A673 (cell line): Measurements from ENCODE around the gene RNF123. TPM values are rescaled to one million over a fixed set of nuclear protein-coding genes. Genes with fewer than 3 reads are reported as not detected.

Experiments used
- BruUV-seq: library from RNA; stranded (reverse); fragments of 400-500 nt; replicated peaks from 2 replicates; lab custom pipeline; 2021; lab: Mats Ljungman, UMichigan
- CTCF ChIA-PET: fragments of 300-600 bp; sonication (Branson Sonifier 250); formaldehyde crosslinking; loops from one replicate; lab custom pipeline; 2022; ENCODE audit warnings: antibody characterized with exemption; lab: Charles Lee
- POLR2A ChIA-PET: fragments of 300-600 bp; sonication (Branson Sonifier 250); formaldehyde crosslinking; loops from one replicate; lab custom pipeline; 2022; ENCODE audit warnings: antibody characterized with exemption; ENCODE audit not compliant: low non-redundant PET; lab: Charles Lee
- DNase-seq: peaks from one replicate; pipeline ENCODE4 v3.0.0-alpha.2; 2015; ENCODE audit warnings: low spot score
- H3K27ac ChIP-seq: fragments of 200-600 bp; sonication (generic); 2 replicates; pipeline ENCODE4 v1.5.1; 2016; ENCODE audit warnings: mixed run types, low read depth, mild to moderate bottlenecking, mixed read lengths, antibody characterized with exemption, low read length; ENCODE audit not compliant: poor library complexity, severe bottlenecking
- H3K27me3 ChIP-seq: fragments of 200-600 bp; sonication (generic); replicated peaks from 2 replicates; pipeline ENCODE4 v1.6.1; 2017; ENCODE audit warnings: mixed run types, low read depth, mild to moderate bottlenecking, mixed read lengths, antibody characterized with exemption, low read length; ENCODE audit not compliant: insufficient read depth, poor library complexity
- H3K36me3 ChIP-seq: fragments of 200-600 bp; sonication (generic); 2 replicates; pipeline ENCODE4 v1.6.1; 2016; ENCODE audit warnings: mixed run types, mild to moderate bottlenecking, mixed read lengths, antibody characterized with exemption, low read length; ENCODE audit not compliant: insufficient read depth, poor library complexity, severe bottlenecking
- H3K4me1 ChIP-seq: fragments of 200-600 bp; sonication (generic); 2 replicates; pipeline ENCODE4 v1.6.1; 2017; ENCODE audit warnings: mixed run types, mild to moderate bottlenecking, mixed read lengths, antibody characterized with exemption, low read length; ENCODE audit not compliant: insufficient read depth, poor library complexity, severe bottlenecking
- H3K4me3 ChIP-seq: fragments of 200-600 bp; sonication (generic); 2 replicates; pipeline ENCODE4 v1.5.1; 2016; ENCODE audit warnings: low read depth, mixed run types, mild to moderate bottlenecking, mixed read lengths, low read length; ENCODE audit not compliant: poor library complexity, severe bottlenecking
- H3K9me3 ChIP-seq: fragments of 200-600 bp; sonication (generic); 2 replicates; pipeline ENCODE4 v1.6.1; 2016; ENCODE audit warnings: mixed run types, low read depth, mild to moderate bottlenecking, mixed read lengths, antibody characterized with exemption, low read length; ENCODE audit not compliant: poor library complexity, severe bottlenecking
- EZH2 ChIP-seq: fragments of 200-600 bp; sonication (generic); IDR thresholded peaks from 2 replicates; pipeline ENCODE4 v1.6.1; 2017; ENCODE audit warnings: borderline replicate concordance, low read depth, mild to moderate bottlenecking, mixed read lengths, antibody characterized with exemption, low read length; ENCODE audit not compliant: poor library complexity, severe bottlenecking
- intact Hi-C: fragments of 100-400 bp; cut with micrococcal nuclease; formaldehyde crosslinking; loops from one replicate; pipeline ENCODE4 v1.10.0; 2022; ENCODE audit not compliant: unreplicated experiment
- total RNA-seq: library from RNA; stranded (reverse); gene quantifications from 2 replicates; pipeline ENCODE4 v1.2.3, GENCODE V29; 2021
- TF ChIP-seq, protein P1 (sequence below): fragments of 300-800, 200-600 bp; sonication (generic); conservative IDR thresholded peaks from 2 replicates; pipeline ENCODE4 v1.5.1; 2017; ENCODE audit warnings: low read depth, mild to moderate bottlenecking, antibody characterized with exemption, low read length, moderate library complexity, mixed read lengths

Gene RNF123
- total RNA-seq, 1 experiment from 2014 or later, result 31.5 TPM

DNA sequence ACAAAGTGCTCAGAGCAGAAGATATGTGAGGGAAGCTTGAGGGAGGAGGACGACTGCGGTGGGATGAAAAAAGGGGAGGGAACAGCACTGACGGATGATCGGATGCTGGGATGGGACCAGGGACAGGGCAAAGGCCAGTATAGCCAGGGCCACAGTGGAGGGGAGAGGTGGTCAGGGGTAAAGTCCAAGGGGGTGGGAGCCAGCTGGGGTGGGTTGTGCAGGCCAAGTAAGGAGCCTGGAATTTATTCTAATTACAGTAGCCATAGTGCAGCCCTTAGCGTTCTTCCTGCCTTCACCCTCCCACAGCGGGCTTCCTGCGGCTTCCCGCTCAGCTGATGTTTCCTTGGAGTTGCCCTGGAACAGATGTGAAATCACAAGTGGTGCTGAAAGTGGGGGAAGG, 22.8 kb upstream of the RNF123 start:
- no peak for DNase-seq
- ChIA-PET POLR2A (no interaction called here), CTCF (interaction anchor here (0.5 kb wide), 1 partner anchor 472 kb away, joined by 9 read pairs; no protein-coding TSS in a partner anchor)

DNA sequence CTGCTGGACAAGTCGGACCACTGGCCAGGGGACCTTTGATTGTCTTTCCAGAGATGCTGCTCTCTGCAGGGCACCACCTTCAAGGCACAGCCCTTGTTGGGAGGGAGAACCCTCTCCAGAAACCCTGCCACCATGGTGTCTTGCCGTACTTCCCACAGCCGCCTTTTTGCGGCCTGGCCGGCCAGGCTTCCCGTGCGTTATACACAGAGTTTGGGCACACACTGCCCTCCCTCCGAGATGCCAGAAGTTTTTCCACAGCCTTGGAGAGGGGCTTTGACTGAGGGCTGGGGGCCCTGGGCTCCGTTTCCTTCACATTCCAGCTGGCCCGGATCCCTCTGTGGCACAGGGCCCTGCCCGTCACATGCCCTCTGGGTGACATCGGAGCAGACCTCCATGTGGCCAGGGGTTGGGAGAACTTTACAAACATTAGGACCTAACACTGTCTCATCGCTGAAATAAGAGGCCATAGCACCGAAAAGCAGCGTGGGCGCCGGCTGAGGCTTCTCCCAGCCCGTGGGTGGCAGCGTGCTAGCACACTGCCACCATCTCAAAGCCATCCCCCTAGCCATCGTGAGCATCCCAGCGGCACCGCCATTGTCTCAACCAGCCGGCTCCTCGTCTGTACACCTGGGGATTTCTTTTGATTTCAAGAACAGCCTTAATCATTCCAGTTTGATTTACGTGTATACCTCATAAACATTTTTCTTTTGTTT, 21.5 kb upstream of the RNF123 start:
- no peaks in the 10 kb centered on the region for H3K9me3 ChIP-seq
- CTCF ChIA-PET, result no interaction called here
- H3K27ac ChIP-seq, result no peak overlapping the region
- H3K4me1 ChIP-seq, result no peaks in the 10 kb centered on the region
- no peak for DNase-seq
- no TSS peak for BruUV-seq
- H3K4me3 ChIP-seq, result no peak overlapping the region
- intact Hi-C loops, result no loop called here
- H3K36me3 ChIP-seq, result no peaks in the 10 kb centered on the region
- no peaks in the 10 kb centered on the region for H3K27me3 ChIP-seq
- POLR2A ChIA-PET, result no interaction called here
- TF ChIP-seq, protein P1, sequence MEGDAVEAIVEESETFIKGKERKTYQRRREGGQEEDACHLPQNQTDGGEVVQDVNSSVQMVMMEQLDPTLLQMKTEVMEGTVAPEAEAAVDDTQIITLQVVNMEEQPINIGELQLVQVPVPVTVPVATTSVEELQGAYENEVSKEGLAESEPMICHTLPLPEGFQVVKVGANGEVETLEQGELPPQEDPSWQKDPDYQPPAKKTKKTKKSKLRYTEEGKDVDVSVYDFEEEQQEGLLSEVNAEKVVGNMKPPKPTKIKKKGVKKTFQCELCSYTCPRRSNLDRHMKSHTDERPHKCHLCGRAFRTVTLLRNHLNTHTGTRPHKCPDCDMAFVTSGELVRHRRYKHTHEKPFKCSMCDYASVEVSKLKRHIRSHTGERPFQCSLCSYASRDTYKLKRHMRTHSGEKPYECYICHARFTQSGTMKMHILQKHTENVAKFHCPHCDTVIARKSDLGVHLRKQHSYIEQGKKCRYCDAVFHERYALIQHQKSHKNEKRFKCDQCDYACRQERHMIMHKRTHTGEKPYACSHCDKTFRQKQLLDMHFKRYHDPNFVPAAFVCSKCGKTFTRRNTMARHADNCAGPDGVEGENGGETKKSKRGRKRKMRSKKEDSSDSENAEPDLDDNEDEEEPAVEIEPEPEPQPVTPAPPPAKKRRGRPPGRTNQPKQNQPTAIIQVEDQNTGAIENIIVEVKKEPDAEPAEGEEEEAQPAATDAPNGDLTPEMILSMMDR, result no peak
- TF ChIP-seq EZH2, result no peak

More for the DNA sequence above, 22.8 kb upstream of the RNF123 start:
- TF ChIP-seq, protein P1, result no peak
- TF ChIP-seq EZH2, result no peak
- no peak overlapping the region for H3K27ac ChIP-seq
- no peaks in the 10 kb centered on the region for H3K4me1 ChIP-seq
- no peaks in the 10 kb centered on the region for H3K9me3 ChIP-seq
- no peak overlapping the region for H3K4me3 ChIP-seq
- no peaks in the 10 kb centered on the region for H3K27me3 ChIP-seq
- intact Hi-C loops, result no loop called here
- H3K36me3 ChIP-seq, result no peaks in the 10 kb centered on the region
- BruUV-seq, result no TSS peak

DNA sequence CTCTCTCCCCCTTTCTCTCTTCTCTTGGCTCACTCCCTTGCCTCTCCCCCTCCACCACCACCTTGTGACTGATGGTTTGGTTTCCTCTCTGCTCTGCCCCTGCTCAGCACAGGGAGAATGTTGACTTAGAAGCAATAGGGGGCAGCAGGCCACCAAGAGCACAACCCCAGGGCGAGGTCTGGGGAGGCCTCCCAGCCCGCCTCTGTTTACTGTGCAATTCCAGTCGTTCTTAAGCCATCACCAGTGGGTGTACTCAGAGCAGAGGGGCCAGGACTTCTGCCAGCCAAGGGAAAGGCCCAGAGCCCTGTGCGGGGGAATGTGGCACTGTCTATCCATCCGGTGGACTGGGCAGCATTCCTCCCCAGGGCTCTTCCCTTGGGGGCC, 21.0 kb upstream of the RNF123 start:
- no peak for DNase-seq
- H3K27ac ChIP-seq, result no peak overlapping the region
- ChIA-PET POLR2A (no interaction called here), CTCF (no interaction called here)
- H3K27me3 ChIP-seq, result no peaks in the 10 kb centered on the region
- H3K4me1 ChIP-seq, result no peaks in the 10 kb centered on the region
- intact Hi-C loops, result no loop called here
- no peak overlapping the region for H3K4me3 ChIP-seq
- no peaks in the 10 kb centered on the region for H3K36me3 ChIP-seq
- no TSS peak for BruUV-seq
- TF ChIP-seq EZH2, result no peak
- TF ChIP-seq, protein P1, result no peak
- H3K9me3 ChIP-seq, result no peaks in the 10 kb centered on the region
